Activated CD8-positive, alpha-beta T cell treated with anti-CD3 and anti-CD28 coated beads for 36 hours (primary cell): ENCODE measurements around the gene TMCO6. TPM values are rescaled to one million over a fixed set of nuclear protein-coding genes. Genes with fewer than 3 reads are reported as not detected.
"Not testable (repeated sequence)": the region's sequence is repeated elsewhere in the genome, so short reads cannot be mapped to it uniquely, and the experiment has no call there.

Experiments
- ATAC-seq: fragments of 200-7000 bp; cut with Tn5 transposase; one replicate; pipeline ENCODE4 v1.10.0; 2021; ENCODE audit warnings: mild to moderate bottlenecking, moderate library complexity
- CTCF ChIA-PET: fragments of 350-600 bp; sonication (Branson Sonifier 250); formaldehyde crosslinking; loops from one replicate; lab custom pipeline; 2021; ENCODE audit warnings: antibody characterized with exemption; lab: Charles Lee
- POLR2A ChIA-PET: fragments of 350-600 bp; sonication (Branson Sonifier 250); formaldehyde crosslinking; loops from one replicate; lab custom pipeline; 2021; ENCODE audit warnings: antibody characterized with exemption; lab: Charles Lee
- DNase-seq: peaks from one replicate; pipeline ENCODE4 v3.0.0-alpha.2; 2020
- H3K27ac Mint-ChIP-seq: one replicate; pipeline ENCODE4 v1.8.0; 2021; ENCODE audit warnings: mild to moderate bottlenecking, mixed read lengths
- H3K27me3 Mint-ChIP-seq: one replicate; pipeline ENCODE4 v1.8.0; 2021; ENCODE audit warnings: mixed read lengths
- H3K36me3 Mint-ChIP-seq: one replicate; pipeline ENCODE4 v1.8.0; 2021; ENCODE audit warnings: low read depth, mixed read lengths
- H3K4me1 Mint-ChIP-seq: one replicate; pipeline ENCODE4 v1.8.0; 2021; ENCODE audit warnings: low read depth, mixed read lengths
- H3K4me3 Mint-ChIP-seq: one replicate; pipeline ENCODE4 v1.8.0; 2021; ENCODE audit warnings: mild to moderate bottlenecking, moderate library complexity, mixed read lengths
- H3K9me3 Mint-ChIP-seq: one replicate; pipeline ENCODE4 v1.8.0; 2021; ENCODE audit warnings: mixed read lengths
- CTCF ChIP-seq: fragments of 200-600 bp; IDR thresholded peaks from one replicate; pipeline ENCODE4 v1.8.0; 2022; ENCODE audit warnings: antibody characterized with exemption, mild to moderate bottlenecking
- intact Hi-C: fragments of 100-400 bp; cut with micrococcal nuclease; formaldehyde crosslinking; loops from one replicate; pipeline ENCODE4 v1.10.0; 2022
- total RNA-seq, 2 experiments: library from RNA; stranded (reverse); gene quantifications; one replicate each; pipeline ENCODE4 v1.2.3, GENCODE V29; 2021

TMCO6 gene
- total RNA-seq, 2 experiments from 2014 or later, result 31.7 to 33.2 TPM

DNA sequence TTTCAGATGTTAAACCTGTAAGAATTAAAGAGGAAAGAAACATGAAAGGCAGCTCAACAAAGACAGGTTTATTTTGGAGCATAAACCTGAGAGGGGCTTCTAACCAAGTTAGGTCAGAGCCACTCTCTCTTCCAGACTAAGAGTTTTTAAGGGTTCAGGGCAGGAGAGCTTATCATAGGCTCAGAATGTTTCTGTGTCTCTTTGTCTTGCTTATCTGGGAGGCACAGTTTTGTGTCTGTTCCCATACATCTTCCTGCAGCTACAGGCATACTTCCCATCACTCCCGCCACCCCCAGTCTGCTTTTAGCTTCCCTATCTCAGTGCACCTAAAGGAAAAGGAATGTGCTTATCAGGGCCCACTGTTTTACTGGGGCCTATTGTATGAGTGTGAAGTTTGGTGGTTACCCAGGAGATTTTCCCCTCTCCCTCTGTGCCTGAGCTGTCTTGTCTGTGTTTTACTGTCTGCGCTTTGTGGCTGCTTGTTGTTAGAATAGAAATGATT is 28.2 kb upstream of the TMCO6 start:
- ChIA-PET CTCF (no interaction called here), POLR2A (no interaction called here)
- Mint-ChIP-seq H3K27ac (no peak overlapping the region), H3K36me3 (no peaks in the 10 kb centered on the region), H3K4me3 (no peak overlapping the region), H3K27me3 (peaks cover 14% of the 10 kb centered on the region), H3K4me1 (peaks cover 4% of the 10 kb centered on the region), H3K9me3 (no peaks in the 10 kb centered on the region)
- ATAC-seq (no peak), DNase-seq (no peak)
- TF ChIP-seq CTCF, result no peak
- intact Hi-C loops, result no loop called here

- H3K27me3 Mint-ChIP-seq, result peaks cover 9% of the 10 kb centered on the region
- intact Hi-C loops, result no loop called here
- H3K9me3 Mint-ChIP-seq, result no peaks in the 10 kb centered on the region
- no peak for DNase-seq
- no peaks in the 10 kb centered on the region for H3K36me3 Mint-ChIP-seq
- H3K4me3 Mint-ChIP-seq, result no peak overlapping the region
- no peak overlapping the region for H3K27ac Mint-ChIP-seq
- H3K4me1 Mint-ChIP-seq, result no peaks in the 10 kb centered on the region
- ChIA-PET CTCF (interaction anchor here (0.7 to 1.5 kb wide), 2 partner anchors 12 to 198 kb away, joined by 3 to 5 read pairs; no protein-coding TSS in a partner anchor), POLR2A (no interaction called here)
- ATAC-seq, result no peak
- no peak for TF ChIP-seq CTCF
Observed at GRCh38 chr5:140622301-140622700, 16.9 kb upstream of the TMCO6 start.

DNA sequence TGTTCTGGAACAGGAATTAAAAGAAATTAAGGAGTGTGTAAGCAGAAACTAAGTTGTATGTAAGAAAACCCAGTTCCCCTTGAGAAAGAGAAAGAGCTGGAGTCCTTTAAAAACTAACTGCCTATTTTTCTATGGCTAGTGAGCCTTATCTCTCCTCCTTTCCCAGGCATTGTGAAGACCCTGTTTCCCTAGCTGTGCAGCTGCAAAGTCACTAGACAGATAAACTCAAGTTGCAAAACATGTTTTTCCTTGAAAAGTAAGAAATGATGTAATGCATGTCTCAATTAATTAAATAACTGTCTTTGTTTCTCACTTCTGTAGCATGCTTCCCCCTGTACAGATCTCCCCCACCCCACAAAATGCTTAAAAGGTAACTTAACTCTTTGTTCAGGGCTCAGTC is 16.2 kb upstream of the TMCO6 start:
- CTCF ChIA-PET, result interaction anchor here (0.7 to 1.5 kb wide), 2 partner anchors 12 to 199 kb away, joined by 3 to 5 read pairs; no protein-coding TSS in a partner anchor
- H3K36me3 Mint-ChIP-seq, DNase-seq, H3K4me3 Mint-ChIP-seq, ATAC-seq, H3K27ac Mint-ChIP-seq, POLR2A ChIA-PET, intact Hi-C loops, H3K9me3 Mint-ChIP-seq, H3K4me1 Mint-ChIP-seq: not testable (repeated sequence)
- peaks cover 10% of the 10 kb centered on the region for H3K27me3 Mint-ChIP-seq

DNA sequence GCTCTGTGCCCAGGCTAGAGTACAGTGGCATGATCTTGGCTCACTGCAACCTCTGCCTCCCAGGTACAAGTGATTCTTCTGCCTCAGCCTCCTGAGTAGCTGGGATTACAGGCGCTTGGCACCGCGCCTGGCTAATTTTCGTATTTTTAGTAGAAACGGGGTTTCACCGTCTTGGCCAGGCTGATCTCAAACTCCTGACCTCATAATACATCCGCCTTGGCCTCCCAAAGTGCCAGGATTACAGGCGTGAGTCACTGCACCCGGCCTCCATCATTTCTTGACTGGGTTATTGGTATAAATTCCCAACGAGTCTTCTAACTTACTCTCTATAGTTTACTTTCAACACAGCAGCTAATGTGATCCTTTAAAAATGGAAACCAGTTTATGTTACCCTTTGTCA is 14.4 kb upstream of the TMCO6 start:
- H3K27me3 Mint-ChIP-seq, result peaks cover 12% of the 10 kb centered on the region
- H3K27ac Mint-ChIP-seq, H3K9me3 Mint-ChIP-seq, H3K4me1 Mint-ChIP-seq, ATAC-seq, H3K36me3 Mint-ChIP-seq, DNase-seq, H3K4me3 Mint-ChIP-seq, POLR2A ChIA-PET, intact Hi-C loops: not testable (repeated sequence)
- CTCF ChIA-PET, result interaction anchor here (1.4 to 2.2 kb wide), 3 partner anchors 10 to 253 kb away, joined by 3 to 7 read pairs (median 3); partner anchors contain the start of gene EIF4EBP3

GRCh38 chr5:140627972-140628371 is 11.3 kb upstream of the TMCO6 start:
- intact Hi-C loops, result no loop called here
- Mint-ChIP-seq H3K36me3 (peaks cover 2% of the 10 kb centered on the region), H3K27me3 (peaks cover 11% of the 10 kb centered on the region)

More at GRCh38 chr5:140627972-140628371, 11.3 kb upstream of the TMCO6 start:
- ATAC-seq (no peak), DNase-seq (no peak)
- no peak for TF ChIP-seq CTCF
- CTCF ChIA-PET, result interaction anchor here (1.1 kb wide), 1 partner anchor 276 kb away, joined by 3 read pairs; no protein-coding TSS in a partner anchor
- POLR2A ChIA-PET, result no interaction called here
- no peak overlapping the region for H3K27ac Mint-ChIP-seq
- peaks cover 3% of the 10 kb centered on the region for H3K9me3 Mint-ChIP-seq
- H3K4me3 Mint-ChIP-seq, result no peak overlapping the region
- peaks cover 9% of the 10 kb centered on the region for H3K4me1 Mint-ChIP-seq
